GM23338 (cell line): ENCODE measurements around the gene PHKA2. TPM values are rescaled to one million over a fixed set of nuclear protein-coding genes. Genes with fewer than 3 reads are reported as not detected.

Experiments
- ATAC-seq: fragments of 200-7000 bp; cut with Tn5 transposase; 3 replicates; pipeline ENCODE4 v1.9.1; 2020
- DNase-seq: peaks from one replicate; pipeline ENCODE4 v3.0.0-alpha.2; 2015; ENCODE audit warnings: low spot score
- H2AFZ ChIP-seq: fragments of 200-600 bp; sonication (generic); 2 replicates; pipeline ENCODE4 v1.8.0; 2016; ENCODE audit warnings: antibody characterized with exemption, mild to moderate bottlenecking, moderate library complexity
- H3F3A ChIP-seq: fragments of 200-600 bp; sonication (generic); replicated peaks from 2 replicates; pipeline ENCODE4 v1.8.0; 2017; ENCODE audit warnings: antibody characterized with exemption, mixed run types, low read depth
- H3K27ac ChIP-seq: fragments of 200-600 bp; sonication (generic); 2 replicates; pipeline ENCODE4 v1.6.1; 2016; ENCODE audit warnings: low read depth
- H3K27me3 ChIP-seq: fragments of 200-600 bp; sonication (generic); 2 replicates; pipeline ENCODE4 v1.8.0; 2016; ENCODE audit warnings: mild to moderate bottlenecking, mixed run types, moderate library complexity; ENCODE audit not compliant: insufficient read depth
- H3K36me3 ChIP-seq: fragments of 200-600 bp; sonication (generic); 2 replicates; pipeline ENCODE4 v1.8.0; 2016; ENCODE audit warnings: mild to moderate bottlenecking; ENCODE audit not compliant: insufficient read depth
- H3K4me1 ChIP-seq: fragments of 200-600 bp; sonication (generic); 2 replicates; pipeline ENCODE4 v1.8.0; 2016; ENCODE audit warnings: mild to moderate bottlenecking, moderate library complexity; ENCODE audit not compliant: insufficient read depth
- H3K4me2 ChIP-seq: fragments of 200-600 bp; sonication (generic); 2 replicates; pipeline ENCODE4 v1.7.1; 2017; ENCODE audit warnings: mixed run types
- H3K4me3 ChIP-seq: fragments of 200-600 bp; sonication (generic); 2 replicates; pipeline ENCODE4 v1.6.1; 2016; ENCODE audit warnings: mixed run types
- H3K79me2 ChIP-seq: fragments of 200-600 bp; sonication (generic); replicated peaks from 2 replicates; pipeline ENCODE4 v1.8.0; 2017; ENCODE audit warnings: mild to moderate bottlenecking; ENCODE audit not compliant: insufficient read depth
- H3K9me2 ChIP-seq: fragments of 200-600 bp; sonication (generic); 2 replicates; pipeline ENCODE4 v1.8.0; 2017; ENCODE audit not compliant: insufficient read depth
- H4K20me1 ChIP-seq: fragments of 200-600 bp; sonication (generic); replicated peaks from 2 replicates; pipeline ENCODE4 v1.8.0; 2017; ENCODE audit warnings: mild to moderate bottlenecking; ENCODE audit not compliant: insufficient read depth
- H3K27ac Mint-ChIP-seq: 2 replicates; pipeline ENCODE4 v1.8.0; 2020; ENCODE audit warnings: inconsistent platforms, mild to moderate bottlenecking, moderate library complexity, mixed read lengths
- H3K27me3 Mint-ChIP-seq: 3 replicates; pipeline ENCODE4 v1.8.0; 2022; ENCODE audit warnings: low read depth, mild to moderate bottlenecking, moderate library complexity, mixed read lengths, inconsistent platforms; ENCODE audit not compliant: insufficient read depth, poor library complexity
- H3K36me3 Mint-ChIP-seq: 3 replicates; pipeline ENCODE4 v1.8.0; 2021; ENCODE audit warnings: low read depth, mild to moderate bottlenecking, inconsistent platforms, moderate library complexity, mixed read lengths
- H3K4me1 Mint-ChIP-seq: 3 replicates; pipeline ENCODE4 v1.8.0; 2020; ENCODE audit warnings: mild to moderate bottlenecking, inconsistent platforms, mixed read lengths
- H3K4me3 Mint-ChIP-seq: 3 replicates; pipeline ENCODE4 v1.8.0; 2021; ENCODE audit warnings: moderate library complexity, mild to moderate bottlenecking, inconsistent platforms, mixed read lengths
- H3K9me3 Mint-ChIP-seq: 3 replicates; pipeline ENCODE4 v1.8.0; 2020; ENCODE audit warnings: moderate library complexity, mild to moderate bottlenecking, inconsistent platforms, mixed read lengths
- CREB1 ChIP-seq: fragments of 250-450 bp; sonication (Bioruptor Pico); IDR thresholded peaks from 2 replicates; pipeline ENCODE4 v1.5.0; 2020; ENCODE audit warnings: low read depth, mild to moderate bottlenecking, moderate library complexity
- CTCF ChIP-seq, 2 experiments: fragments of 200-600 bp in 1 of 2; sonication (generic) in 1 of 2; conservative IDR thresholded peaks; 2 replicates each; pipeline versions ENCODE4 v1.5.1 to v1.6.1; 2016 to 2017; ENCODE audit warnings: antibody characterized with exemption in 2 of 2, low read depth in 2 of 2, mild to moderate bottlenecking in 2 of 2, moderate library complexity in 1 of 2
- ETS1 ChIP-seq: IDR thresholded peaks from 2 replicates; pipeline ENCODE4 v1.6.1; 2016; ENCODE audit warnings: antibody characterized with exemption
- EZH2 ChIP-seq: fragments of 200-600 bp; sonication (generic); IDR thresholded peaks from one replicate; pipeline ENCODE4 v1.8.0; 2017; ENCODE audit warnings: antibody characterized with exemption, mild to moderate bottlenecking, low read depth; ENCODE audit not compliant: unreplicated experiment
- EZH2phosphoT487 ChIP-seq: fragments of 200-600 bp; sonication (generic); IDR thresholded peaks from one replicate; pipeline ENCODE4 v1.8.1; 2018; ENCODE audit warnings: antibody characterized with exemption; ENCODE audit not compliant: unreplicated experiment
- JUNB ChIP-seq: IDR thresholded peaks from one replicate; pipeline ENCODE4 v1.6.1; 2016; ENCODE audit warnings: antibody characterized with exemption; ENCODE audit not compliant: unreplicated experiment
- NANOG ChIP-seq: IDR thresholded peaks from 2 replicates; pipeline ENCODE4 v1.6.1; 2016; ENCODE audit warnings: antibody characterized with exemption, borderline replicate concordance
- POLR2AphosphoS5 ChIP-seq: IDR thresholded peaks from 2 replicates; pipeline ENCODE4 v1.6.1; 2016; ENCODE audit warnings: antibody characterized with exemption, low read depth
- REST ChIP-seq: IDR thresholded peaks from one replicate; pipeline ENCODE4 v1.6.1; 2018; ENCODE audit warnings: antibody characterized with exemption; ENCODE audit not compliant: unreplicated experiment
- STAT1 ChIP-seq: IDR thresholded peaks from one replicate; pipeline ENCODE4 v1.6.1; 2016; ENCODE audit warnings: antibody characterized with exemption; ENCODE audit not compliant: unreplicated experiment
- ZNF331 ChIP-seq: fragments of 250-450 bp; sonication (Bioruptor Pico); IDR thresholded peaks from 2 replicates; pipeline ENCODE4 v1.5.0; 2020; ENCODE audit warnings: low read depth, mild to moderate bottlenecking, moderate library complexity
- ZNF462 ChIP-seq: fragments of 250-450 bp; sonication (Bioruptor Pico); IDR thresholded peaks from 2 replicates; pipeline ENCODE4 v1.5.0; 2020; ENCODE audit warnings: mild to moderate bottlenecking, moderate library complexity
- polyA plus RNA-seq: library from polyadenylated mRNA; unstranded; fragments of >200 nt; fragmentation: Nextera tagmentation; extraction: Ambion mirVana; gene quantifications from 2 replicates; pipeline ENCODE4 v1.2.1, GENCODE V29; 2016
- total RNA-seq: library from RNA; depleted of rRNA; stranded (reverse); fragments of >200 nt; shearing (Covaris generic); gene quantifications from 2 replicates; pipeline ENCODE4 v1.2.3, GENCODE V29; 2014

The PHKA2 gene
- total and polyA plus RNA-seq, 2 experiments from 2014 or later: 8.0 to 23.9 TPM

- no peak overlapping the region for H3K4me3 ChIP-seq
- H3K4me3 Mint-ChIP-seq: no peak overlapping the region
- no peaks in the 10 kb centered on the region for H3K9me3 Mint-ChIP-seq
- H4K20me1 ChIP-seq: no peaks in the 10 kb centered on the region
- no peaks in the 10 kb centered on the region for H3K79me2 ChIP-seq
- H3K27ac Mint-ChIP-seq: no peak overlapping the region
- H3K27me3 Mint-ChIP-seq: peaks cover 2% of the 10 kb centered on the region
- H3K36me3 Mint-ChIP-seq: peaks cover 9% of the 10 kb centered on the region; the same call in 2 of the 3 replicates
- H2AFZ ChIP-seq: no peak overlapping the region
- no peaks in the 10 kb centered on the region for H3K4me1 ChIP-seq
- H3F3A ChIP-seq: no peaks in the 10 kb centered on the region
- H3K27ac ChIP-seq: no peak overlapping the region
- ATAC-seq: no peak
- no peak for DNase-seq
- H3K27me3 ChIP-seq: no peaks in the 10 kb centered on the region
- H3K9me2 ChIP-seq: no peaks in the 10 kb centered on the region
- H3K4me1 Mint-ChIP-seq: peaks cover 5% of the 10 kb centered on the region
- TF ChIP-seq NANOG (no peak), ZNF462 (CRISPR knock-in tag) (no peak), CTCF (conservative IDR thresholded peaks at IDR 0.05; ENCODE audit: low read depth in 2 of 2) (no peak), REST (no peak), STAT1 (no peak), EZH2 (no peak), EZH2phosphoT487 (no peak), CREB1 (CRISPR knock-in tag) (no peak), JUNB (no peak), ZNF331 (CRISPR knock-in tag) (no peak), POLR2AphosphoS5 (no peak), ETS1 (no peak)
- no peak overlapping the region for H3K4me2 ChIP-seq
- no peaks in the 10 kb centered on the region for H3K36me3 ChIP-seq
Observed at GRCh38 chrX:18898492-18898891, 85.4 kb downstream of the PHKA2 start.
